Measurements from ENCODE around the gene MAP3K21.

The MAP3K21 gene

GRCh38 chr1:233326811-233327650 is 493 bp upstream of the MAP3K21 start:
- DNase-seq, result peak; percentile 84 to 85

- DNase-seq, result peak; percentile 12 to 24
Observed at GRCh38 chr1:233328142-233328921, 808 bp downstream of the MAP3K21 start.

DNA sequence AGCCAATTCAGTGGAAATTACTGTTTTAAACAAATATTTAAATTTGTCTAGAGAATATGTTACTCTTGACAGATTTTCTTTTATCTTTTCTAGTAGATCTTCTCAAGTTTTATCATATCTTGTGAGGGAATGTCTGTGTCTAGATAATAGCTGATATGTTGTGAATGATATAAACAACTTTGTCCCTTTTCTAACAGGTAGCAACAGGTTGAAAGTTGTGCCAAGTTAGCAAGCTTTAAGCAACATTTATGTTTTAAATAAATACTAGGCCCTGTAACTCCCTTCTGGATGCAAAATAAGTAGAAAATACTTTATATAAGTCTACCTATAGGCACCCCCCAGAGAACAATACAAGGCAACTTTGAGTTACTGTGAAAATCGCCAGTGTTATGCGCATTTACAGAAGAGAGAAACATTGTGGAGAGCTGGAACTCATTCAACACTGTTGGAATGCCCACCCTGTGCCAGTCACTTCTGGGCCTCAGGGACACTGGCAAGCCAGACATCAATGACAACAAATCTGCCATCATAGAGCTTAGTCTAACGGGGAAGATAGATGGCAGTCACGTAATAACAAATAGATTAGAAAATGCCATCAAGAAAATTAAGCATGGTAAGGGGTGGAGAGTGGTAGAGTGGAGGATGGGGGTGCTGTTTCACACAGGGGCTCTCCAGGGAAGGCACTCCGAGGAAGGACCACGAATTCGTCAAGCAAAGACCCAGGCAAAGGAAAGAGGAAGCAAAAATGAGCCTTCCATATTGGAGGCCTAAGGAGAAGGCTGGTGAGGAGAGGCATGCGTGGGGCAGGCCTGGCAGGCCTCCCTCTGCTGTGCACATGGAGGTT is 4.4 kb downstream of the MAP3K21 start:
- DNase-seq, result no peak

DNA sequence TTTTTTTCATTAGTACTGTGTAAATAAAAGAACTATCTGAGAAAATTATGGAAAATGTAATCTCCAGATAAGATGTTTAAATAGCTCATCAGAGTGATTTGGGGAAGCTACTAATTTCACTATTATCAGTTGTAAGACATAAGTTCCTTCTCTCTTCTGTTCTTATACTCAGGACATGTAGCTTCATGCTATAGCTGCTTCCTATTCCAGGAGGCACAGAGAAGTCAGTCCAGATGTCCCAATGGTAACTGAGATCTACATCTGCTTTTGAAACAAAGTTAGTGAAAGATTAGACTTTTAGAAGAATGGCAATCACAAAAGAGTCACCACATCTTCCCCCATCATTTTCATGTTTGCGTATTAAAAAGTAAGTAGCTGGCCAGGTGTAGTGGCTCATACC is 5.6 kb downstream of the MAP3K21 start:
- DNase-seq, result no peak

GRCh38 chr1:233334092-233334491 is 6.6 kb downstream of the MAP3K21 start:
- no peak for DNase-seq

DNA sequence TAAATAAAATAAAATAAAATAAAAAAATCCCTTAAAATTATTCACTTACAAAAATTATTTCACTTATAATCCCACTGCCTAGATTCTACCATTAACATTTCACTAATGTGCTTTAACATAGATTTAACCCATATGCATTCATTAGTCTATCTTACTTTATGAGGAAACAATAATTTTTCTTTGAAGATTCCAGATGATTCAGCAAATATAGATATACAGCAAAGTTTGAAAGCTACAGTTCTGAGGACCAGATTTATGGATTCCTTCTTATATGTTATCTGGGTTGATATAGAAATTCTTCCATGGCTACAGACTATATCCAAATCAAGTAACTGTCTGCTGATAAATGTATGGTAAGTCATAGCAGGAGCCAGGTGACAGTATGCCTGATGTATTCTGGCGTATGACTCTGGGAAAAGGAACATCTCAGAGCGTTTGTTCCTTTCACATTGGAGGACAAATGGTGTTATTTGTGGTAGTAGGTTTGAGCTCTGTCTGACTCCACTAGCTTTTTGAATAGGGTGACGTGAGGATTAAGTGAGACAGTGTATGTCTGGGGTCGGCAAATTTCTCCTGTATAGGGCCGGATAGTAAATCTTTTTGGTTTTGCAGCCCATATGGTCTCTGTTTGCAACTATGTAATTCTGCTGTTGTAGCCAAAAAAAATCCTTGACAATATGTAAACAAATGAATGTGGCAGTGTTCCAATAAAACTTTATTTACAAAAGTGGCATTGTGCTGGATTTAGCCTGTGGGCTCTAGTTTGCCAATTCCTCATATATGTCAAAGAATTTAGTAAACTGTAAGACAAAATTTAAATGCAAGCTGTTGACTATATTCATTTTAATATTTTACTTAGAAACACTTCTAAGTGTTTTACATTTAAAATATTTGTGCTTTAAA is 9.3 kb downstream of the MAP3K21 start:
- no peak for DNase-seq

DNA sequence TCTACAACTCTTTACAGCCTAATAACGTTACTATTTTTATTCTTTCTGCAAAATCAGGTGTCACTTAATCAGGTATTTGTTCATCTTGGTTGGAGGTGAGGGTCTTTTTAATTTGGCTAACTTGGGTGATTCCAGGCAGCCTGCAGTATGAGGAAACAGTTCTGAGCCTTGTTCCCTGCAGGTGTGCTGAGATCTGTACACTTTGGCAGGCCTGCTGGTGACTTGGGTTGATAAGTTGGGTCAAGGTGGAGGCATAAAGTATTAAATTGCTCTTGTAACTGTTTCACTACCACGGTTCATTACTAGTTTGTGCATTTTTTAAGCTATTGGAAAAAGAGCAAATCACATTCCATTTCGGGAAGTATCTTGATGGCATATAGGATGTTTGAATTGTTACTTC is 10.0 kb downstream of the MAP3K21 start:
- DNase-seq, result no peak

- no peak for DNase-seq
Observed at GRCh38 chr1:233338102-233338501, 10.6 kb downstream of the MAP3K21 start.

- no peak for DNase-seq
Observed at GRCh38 chr1:233340031-233340555, 12.6 kb downstream of the MAP3K21 start.

DNA sequence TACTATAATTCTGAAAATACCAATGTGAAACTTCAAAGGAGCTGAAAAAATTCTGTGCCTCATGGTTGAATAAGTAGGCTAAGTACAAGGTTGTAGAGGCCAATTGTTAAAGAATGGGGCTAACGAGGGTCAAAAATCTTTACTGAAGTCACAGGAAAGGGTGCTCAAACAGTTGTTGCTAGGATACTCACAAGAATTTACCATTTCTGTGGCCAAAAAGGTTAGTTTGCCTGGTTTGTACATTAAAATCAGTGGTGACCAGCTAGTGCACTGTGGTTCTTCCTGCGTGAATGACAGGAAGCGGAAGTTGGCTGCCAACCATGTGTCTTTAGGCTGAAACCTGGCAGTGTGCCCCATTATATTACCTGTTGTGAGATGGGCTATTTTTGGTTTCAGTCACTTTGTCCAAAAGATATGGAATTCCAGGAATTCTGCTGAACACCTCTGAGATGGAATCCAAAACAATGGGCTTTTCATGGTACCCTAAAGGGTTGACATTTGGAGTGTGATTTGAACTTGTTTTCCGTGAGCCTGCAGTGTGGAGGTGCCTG is 13.5 kb downstream of the MAP3K21 start:
- no peak for DNase-seq

DNA sequence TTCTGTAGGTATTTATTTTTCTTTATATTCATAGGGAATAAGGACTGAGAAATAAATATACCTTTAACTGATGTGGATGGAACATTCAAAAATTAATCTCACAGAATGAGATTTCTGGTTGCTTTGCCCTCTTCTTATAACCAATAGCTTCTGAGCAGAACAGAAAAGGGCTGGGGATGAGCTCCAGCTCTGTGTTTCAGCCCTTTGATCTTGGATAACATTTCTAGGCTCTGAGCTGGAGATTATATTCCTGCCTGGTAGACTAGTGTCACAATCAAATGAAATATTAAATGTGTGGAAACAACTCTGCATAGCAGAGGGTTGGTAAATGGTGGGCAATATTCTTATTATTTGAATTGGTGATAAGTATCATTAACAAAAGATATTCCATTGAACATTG is 14.6 kb downstream of the MAP3K21 start:
- no peak for DNase-seq

DNA sequence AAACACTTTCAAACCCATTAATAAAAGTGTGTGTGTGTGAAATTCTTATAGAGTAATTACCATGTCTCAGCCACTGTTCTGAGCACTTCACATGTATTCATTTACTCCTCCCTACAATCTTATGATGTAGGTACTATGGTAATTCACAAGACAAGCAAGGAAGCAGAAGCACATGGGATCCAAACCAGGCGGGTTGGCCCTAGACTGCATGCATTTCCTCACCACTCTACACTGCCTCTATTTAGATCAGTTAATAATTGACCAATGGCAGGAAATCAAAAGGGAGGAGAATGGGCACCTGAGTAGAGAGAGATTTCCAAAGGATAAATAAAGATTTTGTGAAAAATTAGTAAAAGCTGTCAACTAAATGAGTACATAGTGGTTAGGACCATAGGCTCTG is 15.7 kb downstream of the MAP3K21 start:
- DNase-seq, result no peak

DNA sequence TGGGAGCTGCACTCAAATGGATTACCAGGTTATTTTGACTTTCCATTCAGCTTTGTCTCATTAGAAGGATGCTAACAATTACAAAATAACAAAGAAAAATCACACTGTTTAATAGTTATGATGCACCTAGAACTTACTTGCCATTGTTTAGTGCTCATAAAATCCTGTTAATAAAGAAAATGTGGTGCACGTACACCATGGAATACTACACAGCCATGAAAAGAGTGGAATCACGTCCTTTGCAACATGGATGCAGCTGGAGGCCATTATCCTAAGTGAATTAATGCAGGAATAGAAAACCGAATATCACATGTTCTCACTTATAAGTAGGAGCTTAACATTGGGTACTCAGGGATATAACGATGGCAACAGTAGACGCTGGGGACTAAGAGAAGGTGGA is 19.8 kb downstream of the MAP3K21 start:
- DNase-seq, result no peak

- no peak for DNase-seq
Observed at GRCh38 chr1:233349137-233349536, 21.6 kb downstream of the MAP3K21 start.

GRCh38 chr1:233354983-233355382 is 27.5 kb downstream of the MAP3K21 start:
- no peak for DNase-seq

GRCh38 chr1:233355841-233356704 is 28.5 kb downstream of the MAP3K21 start:
- DNase-seq, result no peak

DNA sequence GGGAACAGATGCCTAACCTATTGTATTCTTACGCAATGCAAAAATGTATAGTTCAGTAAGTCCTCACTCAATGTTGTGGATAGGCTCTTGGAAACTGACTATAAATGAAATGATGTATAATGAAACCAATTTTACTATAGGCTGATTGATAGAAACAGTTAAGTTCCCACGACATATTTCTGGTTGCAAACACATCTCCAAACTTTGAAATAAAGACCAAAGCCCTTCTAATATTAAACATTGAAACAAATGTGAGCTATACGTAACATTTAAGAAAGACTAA is 29.1 kb downstream of the MAP3K21 start:
- no peak for DNase-seq

DNA sequence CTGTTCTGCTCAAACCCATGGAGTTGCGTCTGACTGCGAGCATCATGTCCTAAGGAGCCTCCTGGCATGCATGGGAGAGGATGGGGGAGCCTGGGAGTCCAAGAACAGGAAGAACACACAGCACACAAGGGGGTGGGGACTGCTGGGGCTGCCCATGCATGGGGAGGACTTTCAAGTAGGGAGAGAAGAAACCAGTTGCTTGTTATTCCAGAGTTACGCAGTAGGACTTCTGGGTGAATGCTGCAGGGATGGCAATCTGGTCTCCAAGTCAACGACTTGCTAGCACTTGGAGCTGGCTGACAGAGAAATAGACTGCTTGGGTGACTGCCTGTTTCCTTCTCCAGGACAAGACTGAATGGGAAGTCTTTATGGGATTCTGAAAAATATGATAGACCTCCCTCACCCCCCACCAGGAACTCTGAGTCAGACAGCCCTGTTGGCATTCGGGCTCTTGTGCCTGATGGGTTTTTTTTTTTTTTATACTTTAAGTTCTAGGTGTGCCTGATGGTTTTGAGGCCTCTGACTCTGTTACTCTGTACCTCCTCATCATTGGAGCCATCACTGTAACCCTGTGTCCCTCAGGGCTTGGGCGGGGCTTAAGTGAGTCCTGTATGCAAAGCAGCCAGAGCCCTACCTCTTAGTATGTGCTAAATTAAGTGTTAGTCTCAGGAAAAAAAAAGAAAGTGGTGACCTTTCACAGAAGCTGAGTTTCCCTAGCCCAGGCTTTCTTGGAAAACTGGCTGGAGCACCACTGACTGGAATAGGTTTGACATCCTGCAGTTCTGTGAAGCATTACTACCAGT is 30.3 kb downstream of the MAP3K21 start:
- no peak for DNase-seq

DNA sequence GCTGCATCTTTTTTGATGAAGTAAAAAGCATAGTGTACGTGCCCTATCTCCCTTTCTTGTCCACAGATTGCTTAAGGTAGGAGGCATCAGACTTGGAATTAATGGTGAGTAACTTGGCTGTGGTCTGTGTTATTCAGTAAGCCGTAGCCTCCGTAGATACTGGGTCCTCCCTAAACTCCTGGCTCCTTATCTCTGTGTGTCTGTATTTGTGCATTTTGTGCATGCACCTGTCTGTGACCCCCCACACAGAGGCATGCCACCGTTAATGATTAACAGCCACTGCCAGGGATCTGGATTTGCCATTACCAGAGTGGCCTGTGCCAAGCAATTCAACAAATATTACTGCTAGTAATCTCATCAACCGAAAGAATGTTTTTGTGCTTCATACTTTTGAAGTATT is 31.9 kb downstream of the MAP3K21 start:
- DNase-seq, result no peak

GRCh38 chr1:233359905-233360304 is 32.4 kb downstream of the MAP3K21 start:
- no peak for DNase-seq
